ENCODE results near the gene MFAP4.

DNA sequence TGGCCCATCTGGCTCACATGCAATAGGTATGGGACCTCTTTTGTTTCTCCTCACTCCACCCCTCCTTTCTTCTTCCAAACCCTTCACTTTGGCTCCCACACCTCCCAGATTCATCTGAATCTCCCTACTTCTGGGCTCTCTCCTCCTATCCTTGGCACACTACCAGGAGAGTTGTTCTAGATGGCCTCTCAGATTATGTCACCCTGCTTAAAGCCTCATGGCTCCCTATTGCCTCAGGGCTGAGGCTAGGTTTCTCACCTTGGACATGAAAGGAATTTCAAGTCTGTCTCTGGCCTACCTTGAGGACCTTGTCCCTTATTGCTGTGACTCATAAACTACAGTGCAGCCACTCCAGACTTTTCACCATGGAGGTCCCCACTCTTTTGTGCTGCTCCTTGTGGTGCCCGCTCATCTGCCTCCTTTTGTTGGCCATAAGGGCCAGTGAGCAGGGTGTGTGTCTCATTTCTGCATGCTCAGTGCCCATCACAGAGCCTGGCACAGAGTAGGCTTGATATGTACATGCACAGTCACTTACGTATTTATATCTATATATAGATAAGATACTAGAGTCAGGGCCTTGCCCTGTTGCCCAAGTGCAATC lies 1.0 kb upstream of the MFAP4 start:
- TF ChIP-seq, protein P1, sequence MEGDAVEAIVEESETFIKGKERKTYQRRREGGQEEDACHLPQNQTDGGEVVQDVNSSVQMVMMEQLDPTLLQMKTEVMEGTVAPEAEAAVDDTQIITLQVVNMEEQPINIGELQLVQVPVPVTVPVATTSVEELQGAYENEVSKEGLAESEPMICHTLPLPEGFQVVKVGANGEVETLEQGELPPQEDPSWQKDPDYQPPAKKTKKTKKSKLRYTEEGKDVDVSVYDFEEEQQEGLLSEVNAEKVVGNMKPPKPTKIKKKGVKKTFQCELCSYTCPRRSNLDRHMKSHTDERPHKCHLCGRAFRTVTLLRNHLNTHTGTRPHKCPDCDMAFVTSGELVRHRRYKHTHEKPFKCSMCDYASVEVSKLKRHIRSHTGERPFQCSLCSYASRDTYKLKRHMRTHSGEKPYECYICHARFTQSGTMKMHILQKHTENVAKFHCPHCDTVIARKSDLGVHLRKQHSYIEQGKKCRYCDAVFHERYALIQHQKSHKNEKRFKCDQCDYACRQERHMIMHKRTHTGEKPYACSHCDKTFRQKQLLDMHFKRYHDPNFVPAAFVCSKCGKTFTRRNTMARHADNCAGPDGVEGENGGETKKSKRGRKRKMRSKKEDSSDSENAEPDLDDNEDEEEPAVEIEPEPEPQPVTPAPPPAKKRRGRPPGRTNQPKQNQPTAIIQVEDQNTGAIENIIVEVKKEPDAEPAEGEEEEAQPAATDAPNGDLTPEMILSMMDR (conservative IDR thresholded peaks at IDR 0.05 in 1 of 2, IDR thresholded peaks at IDR 0.05 in 1 of 2; ENCODE audit: extremely low read depth in 1 of 2, insufficient read depth in 1 of 2, low read depth in 1 of 2, low read length in 2 of 2), result no peak
- TF ChIP-seq EZH2 (IDR thresholded peaks at IDR 0.05; ENCODE audit: borderline replicate concordance, low read length), result no peak
